ENCODE results near the gene SDF4.

SDF4 gene

DNA sequence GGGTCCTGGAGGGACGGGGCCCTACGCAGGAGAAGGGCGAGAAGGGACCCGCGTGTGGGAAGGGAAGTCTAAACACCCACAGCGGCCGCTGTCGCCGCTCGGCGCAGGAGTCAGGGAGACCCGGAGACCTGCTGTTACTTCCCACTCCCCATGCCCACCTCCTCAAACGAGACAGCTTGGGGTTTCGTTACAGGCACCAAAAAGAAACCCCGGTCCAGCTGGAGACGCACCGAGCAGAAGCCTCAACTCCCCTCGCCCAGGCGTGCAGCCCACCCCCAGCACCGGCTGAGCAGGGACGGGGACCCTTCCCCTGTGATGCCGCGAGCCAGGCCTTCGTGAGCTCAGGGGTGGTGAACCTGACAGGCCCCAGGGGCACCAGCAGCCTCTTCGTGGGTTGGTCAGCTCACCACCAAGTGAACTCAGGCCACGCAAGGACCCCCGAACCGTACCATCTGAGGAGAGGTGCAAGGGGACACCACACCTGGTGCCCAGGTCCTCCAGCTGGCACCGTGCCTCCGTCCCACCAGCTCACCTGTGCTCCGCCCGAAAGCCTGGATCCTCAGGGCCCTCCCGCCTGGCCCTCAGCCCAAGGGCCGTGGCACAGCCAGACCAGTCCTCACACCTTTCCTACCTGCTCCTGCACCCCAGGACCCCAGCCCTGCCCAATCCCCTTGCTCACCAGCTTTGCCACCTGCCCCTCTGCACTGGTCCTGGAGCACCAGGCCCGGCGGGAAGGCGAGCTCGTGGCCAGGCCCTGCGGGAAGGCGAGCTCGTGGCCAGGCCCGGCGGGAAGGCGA is 5.0 kb downstream of the SDF4 start:
- no peak for DNase-seq

- DNase-seq: no peak
These were observed 5.9 kb downstream of the SDF4 start for GRCh38 chr1:1225913-1226312.

- no peak for DNase-seq
These were observed 6.5 kb downstream of the SDF4 start for GRCh38 chr1:1225238-1225845.

DNA sequence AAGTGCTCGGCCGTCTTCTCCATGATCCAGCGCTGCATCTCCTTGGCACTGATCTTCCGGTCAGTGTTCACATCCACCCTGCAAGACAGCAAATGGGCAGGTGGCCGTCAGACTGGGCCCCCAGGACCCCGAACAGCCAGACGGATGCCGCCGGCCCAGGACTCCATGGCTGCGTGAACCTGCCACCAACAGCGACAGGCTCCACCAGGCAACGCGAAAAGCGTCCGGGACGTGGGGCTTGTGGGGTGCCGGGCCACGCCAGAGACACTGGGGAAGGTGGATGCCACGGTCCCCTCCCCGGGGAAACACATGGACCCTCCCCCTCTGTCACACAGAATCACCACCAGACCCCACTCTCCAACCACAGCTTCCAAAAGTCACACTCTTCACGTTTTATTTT is 7.9 kb downstream of the SDF4 start:
- no peak for DNase-seq

GRCh38 chr1:1223321-1223720 is 8.5 kb downstream of the SDF4 start:
- DNase-seq: no peak

DNA sequence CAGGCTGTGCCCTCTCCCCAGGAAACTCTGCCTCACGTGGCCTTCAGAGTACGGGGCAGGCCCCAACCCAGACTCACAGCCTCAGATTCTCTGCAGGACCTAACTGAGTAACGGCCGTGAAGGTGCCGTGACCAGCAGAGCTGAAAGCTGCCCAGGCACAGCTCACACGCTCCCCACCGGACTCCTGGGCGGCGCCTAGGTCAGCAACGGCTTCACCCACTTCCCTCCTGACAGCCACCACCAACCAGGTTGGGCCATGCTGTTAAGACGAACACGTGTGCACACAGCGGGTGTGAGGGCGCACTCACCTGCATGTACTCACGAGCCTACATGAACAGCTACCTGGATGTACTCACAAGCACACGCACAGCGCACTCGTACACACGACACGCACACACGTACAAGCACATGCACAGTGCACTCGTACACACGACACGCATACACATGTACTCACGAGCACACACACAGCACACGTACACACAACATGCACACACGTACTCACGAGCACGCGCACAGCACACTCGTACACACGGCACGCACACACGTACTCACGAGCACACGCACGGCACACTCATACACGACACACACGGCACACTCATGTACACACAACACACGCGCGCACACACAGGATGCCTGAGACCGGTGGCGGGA is 9.1 kb downstream of the SDF4 start:
- DNase-seq: no peak

DNA sequence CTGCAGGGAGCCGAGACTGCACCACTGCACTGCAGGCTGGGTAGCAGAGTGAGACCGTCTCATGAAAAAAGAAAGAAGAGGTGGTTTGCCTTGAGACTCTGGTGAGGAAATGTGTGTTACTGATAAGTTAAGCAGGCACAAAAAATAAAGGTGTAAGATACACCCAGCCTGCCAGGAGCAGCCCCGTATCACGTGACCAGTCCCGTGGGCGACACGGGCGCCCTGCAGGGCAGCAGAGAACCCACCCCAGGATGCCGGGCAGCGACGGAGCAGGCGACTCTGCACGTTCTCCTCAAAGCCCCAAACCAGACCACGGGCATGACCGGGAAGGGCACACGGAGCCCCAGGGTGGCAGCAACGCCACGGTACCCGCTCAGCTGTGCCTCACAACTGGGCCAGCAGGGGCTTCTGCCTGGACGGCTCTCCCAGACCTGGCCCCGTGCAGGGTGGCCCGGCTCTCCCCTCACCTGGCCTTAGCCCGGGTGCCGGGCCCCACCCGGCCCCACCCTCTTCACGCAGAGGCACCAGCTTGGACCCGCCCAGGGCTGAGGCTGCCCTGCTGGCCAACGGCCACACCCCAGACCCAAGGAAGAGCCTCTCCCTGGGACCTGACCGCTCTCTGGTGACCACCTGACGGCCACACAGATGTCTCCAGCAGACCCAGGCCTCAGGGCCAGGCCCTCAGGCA is 9.8 kb downstream of the SDF4 start:
- DNase-seq: no peak

- no peak for DNase-seq
These were observed 11.6 kb downstream of the SDF4 start for GRCh38 chr1:1220197-1220596.

GRCh38 chr1:1219341-1219740 is 12.5 kb downstream of the SDF4 start:
- DNase-seq: no peak

GRCh38 chr1:1218524-1219200 is 13.1 kb downstream of the SDF4 start:
- no peak for DNase-seq

- no peak for DNase-seq
These were observed 13.9 kb downstream of the SDF4 start for GRCh38 chr1:1217621-1218523.

- DNase-seq: no peak
These were observed 14.8 kb downstream of the SDF4 start for GRCh38 chr1:1216770-1217620.

- DNase-seq: no peak
These were observed 15.8 kb downstream of the SDF4 start for GRCh38 chr1:1215881-1216605.

GRCh38 chr1:1215080-1215676 is 16.6 kb downstream of the SDF4 start:
- no peak for DNase-seq

GRCh38 chr1:1213345-1214265 is 18.2 kb downstream of the SDF4 start, which contains the start of gene TNFRSF4:
TSS of gene TNFRSF4 (minus strand) at chr1:1214153. CDS start at chr1:1214127, 26 bp downstream.
- DNase-seq: peak; percentile 63

DNA sequence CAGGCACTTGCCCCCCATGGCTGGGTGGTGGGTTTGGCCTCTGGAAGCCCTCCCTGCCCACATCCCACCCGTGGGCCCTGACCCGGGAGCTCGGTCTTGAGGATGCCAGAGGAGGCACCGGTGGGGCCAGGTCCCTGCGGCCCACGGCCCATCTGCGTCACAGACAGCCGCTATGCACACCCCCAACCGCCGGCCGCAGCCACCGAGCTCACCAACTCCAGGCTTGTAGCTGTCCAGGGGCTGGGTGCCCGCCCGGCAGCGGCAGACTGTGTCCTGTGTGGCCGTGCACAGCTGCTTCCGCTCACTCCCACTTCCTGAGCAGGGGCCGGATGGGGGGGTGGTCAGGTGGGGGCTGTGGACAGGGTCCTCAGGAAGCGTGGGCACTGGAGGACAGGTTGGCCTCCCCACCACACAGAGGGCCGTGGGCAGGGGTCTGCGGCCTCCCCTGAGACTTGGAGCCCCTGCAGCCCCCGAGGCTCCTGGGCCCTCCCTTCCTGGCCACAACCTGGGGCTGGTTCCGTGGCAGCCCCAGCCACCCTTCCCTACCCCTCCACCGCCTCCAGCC is 18.9 kb downstream of the SDF4 start:
- no peak for DNase-seq

GRCh38 chr1:1211541-1212441 is 20.0 kb downstream of the SDF4 start:
- no peak for DNase-seq
